ENCODE results near the gene RIMKLB.

- TF ChIP-seq CTCF (IDR thresholded peaks at IDR 0.05): no peak
- TF ChIP-seq POLR2AphosphoS5 (IDR thresholded peaks at IDR 0.05): no peak
- TF ChIP-seq POLR2A (IDR thresholded peaks at IDR 0.05): no peak
Measured at GRCh38 chr12:8832500-8832899, 134.7 kb downstream of the RIMKLB start.
